T-helper 17 cell (primary cell): ENCODE data around the gene ANKRD33B. TPM values are rescaled to one million over a fixed set of nuclear protein-coding genes. Genes with fewer than 3 reads are reported as not detected.
"Not testable (repeated sequence)": the region's sequence is repeated elsewhere in the genome, so short reads cannot be mapped to it uniquely, and the experiment has no call there.

Experiments used
- ATAC-seq: fragments of 150-1000 bp; cut with Tn5 transposase; 2 replicates; pipeline ENCODE4 v1.10.0; 2021; ENCODE audit warnings: mild to moderate bottlenecking, moderate library complexity
- DNase-seq, 3 donors: peaks; one replicate each; pipeline versions ENCODE4 v3.0.0 to v3.0.0-alpha.2; 2020 to 2021
- H3K9me3 ChIP-seq: one replicate; pipeline ENCODE4 v1.7.0; 2013; ENCODE audit warnings: low read length, mild to moderate bottlenecking; ENCODE audit not compliant: control insufficient read depth, poor library complexity, severe bottlenecking
- H3K27ac Mint-ChIP-seq: one replicate; pipeline ENCODE4 v1.8.0; 2022; ENCODE audit warnings: mild to moderate bottlenecking, moderate library complexity, mixed read lengths
- H3K27me3 Mint-ChIP-seq: one replicate; pipeline ENCODE4 v1.8.0; 2022; ENCODE audit warnings: mixed read lengths
- H3K36me3 Mint-ChIP-seq: one replicate; pipeline ENCODE4 v1.8.0; 2022; ENCODE audit warnings: low read depth, mixed read lengths
- H3K4me1 Mint-ChIP-seq: one replicate; pipeline ENCODE4 v1.8.0; 2022; ENCODE audit warnings: mild to moderate bottlenecking, mixed read lengths
- H3K4me3 Mint-ChIP-seq: one replicate; pipeline ENCODE4 v1.8.0; 2022; ENCODE audit warnings: mild to moderate bottlenecking, moderate library complexity, mixed read lengths
- total RNA-seq, 4 donors: library from RNA in 2 of 4; stranded (reverse) in 2 of 4; gene quantifications; one replicate each; pipeline ENCODE4 v1.2.3 and lab custom pipeline; 2022 to 2026

Gene ANKRD33B
- total RNA-seq, 2 donors from 2014 or later, result 5.3 to 13.9 TPM

DNA sequence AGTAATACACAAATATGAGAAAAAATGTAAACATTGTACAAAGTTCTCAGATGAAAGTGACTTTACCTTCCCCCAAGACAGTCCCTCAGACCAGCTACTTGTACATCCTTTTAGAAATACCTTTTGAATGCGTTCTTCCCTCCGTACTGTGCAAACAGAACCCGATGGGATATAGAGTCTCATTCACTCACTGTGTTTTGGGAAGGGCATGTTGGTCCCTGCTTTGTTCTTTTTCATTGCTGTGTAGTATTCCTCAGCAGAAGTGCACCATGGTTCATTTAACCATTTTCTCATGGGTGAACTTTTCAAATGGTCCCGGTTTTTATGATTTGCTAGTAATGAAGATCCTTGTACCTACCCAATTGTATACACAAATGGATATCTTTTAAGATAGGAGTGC is 94.4 kb downstream of the ANKRD33B start:
- Mint-ChIP-seq H3K4me1 (peaks cover 3% of the 10 kb centered on the region), H3K4me3 (no peak overlapping the region), H3K27me3 (no peaks in the 10 kb centered on the region), H3K27ac (no peak overlapping the region), H3K36me3 (peaks cover 5% of the 10 kb centered on the region)
- H3K9me3 ChIP-seq, result no peaks in the 10 kb centered on the region
- ATAC-seq (no peak), DNase-seq (no peak)

DNA sequence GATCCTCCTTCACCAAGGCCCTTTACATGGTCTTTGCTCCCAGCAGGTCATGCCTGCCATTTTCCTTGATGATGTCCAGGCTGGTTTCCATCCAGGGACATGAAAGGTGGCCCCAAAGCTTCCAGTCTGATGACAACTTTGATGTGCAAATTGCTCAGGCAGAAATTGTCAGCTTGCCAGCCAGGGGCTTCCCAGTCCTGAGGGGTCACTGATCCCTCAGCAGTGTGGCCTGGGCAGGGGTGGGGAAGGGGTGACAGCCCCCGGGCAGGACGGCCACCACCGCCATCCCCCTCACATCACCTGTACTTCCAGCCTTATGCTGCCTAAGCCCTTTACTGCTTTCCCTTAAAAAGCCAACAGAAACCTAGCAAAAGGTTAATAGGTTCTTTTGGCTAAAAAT is 96.3 kb downstream of the ANKRD33B start:
- Mint-ChIP-seq H3K27ac (no peak overlapping the region), H3K4me1 (no peaks in the 10 kb centered on the region), H3K27me3 (peaks cover 7% of the 10 kb centered on the region), H3K4me3 (no peak overlapping the region), H3K36me3 (no peaks in the 10 kb centered on the region)
- H3K9me3 ChIP-seq, result no peaks in the 10 kb centered on the region
- ATAC-seq, result no peak
- no peak for DNase-seq

DNA sequence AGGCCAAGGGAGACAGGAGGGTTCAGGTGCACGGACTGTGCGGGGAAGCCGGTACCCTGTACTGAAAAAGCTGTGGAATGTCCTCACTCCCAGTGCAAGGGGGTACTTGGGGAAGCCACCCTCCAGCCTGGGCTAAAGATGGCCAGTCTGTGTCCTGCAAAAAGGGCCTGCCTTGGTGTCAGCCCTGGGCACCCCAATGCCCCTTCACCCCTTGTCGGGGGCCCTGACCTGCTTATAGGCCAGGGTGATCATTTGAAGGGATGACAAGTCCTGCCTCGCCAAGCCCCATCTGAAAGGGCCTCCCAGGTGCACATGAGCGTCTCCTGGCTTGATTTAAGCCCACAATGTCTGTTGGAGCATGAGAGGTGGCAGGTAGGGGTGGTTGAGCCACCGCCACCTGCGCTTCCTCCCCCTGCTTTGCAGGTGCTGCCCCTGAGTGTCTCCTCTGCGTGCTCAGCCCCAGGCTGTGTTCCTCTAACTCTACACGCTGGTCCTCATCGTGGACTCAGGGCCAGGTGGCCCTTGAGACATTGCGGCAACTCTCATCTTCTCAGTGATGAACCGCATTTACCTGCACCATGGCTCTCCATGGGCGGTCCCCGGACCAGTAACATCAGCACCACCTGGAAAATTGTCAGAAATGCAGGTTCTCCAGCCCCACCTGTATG is 97.0 kb downstream of the ANKRD33B start:
- H3K9me3 ChIP-seq, result no peaks in the 10 kb centered on the region
- Mint-ChIP-seq H3K4me1 (no peaks in the 10 kb centered on the region), H3K27me3 (peaks cover 7% of the 10 kb centered on the region), H3K27ac (no peak overlapping the region), H3K36me3 (no peaks in the 10 kb centered on the region), H3K4me3 (no peak overlapping the region)
- ATAC-seq (no peak), DNase-seq (no peak)

DNA sequence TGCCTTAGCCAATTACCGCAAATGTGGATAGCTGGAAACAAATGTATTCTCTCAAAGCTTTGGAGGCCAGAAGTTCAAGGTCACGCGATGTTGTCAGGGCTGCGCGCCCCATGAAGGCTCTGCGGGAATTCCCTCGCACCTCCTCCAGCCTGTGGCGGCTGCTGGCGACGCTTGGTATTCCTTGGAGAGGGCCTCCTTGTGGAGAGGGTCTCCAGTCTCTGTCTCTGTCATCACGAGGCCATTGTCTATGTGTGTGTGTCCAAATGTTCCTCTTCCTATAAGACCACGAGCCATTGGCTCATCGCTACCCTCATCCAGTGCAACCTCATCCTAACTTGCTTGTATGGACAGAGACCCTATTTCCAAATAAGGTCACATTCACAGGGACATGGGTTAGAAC is 97.5 kb downstream of the ANKRD33B start:
- peaks cover 7% of the 10 kb centered on the region for H3K27me3 Mint-ChIP-seq
- H3K9me3 ChIP-seq, result no peaks in the 10 kb centered on the region
- no peaks in the 10 kb centered on the region for H3K36me3 Mint-ChIP-seq
- no peak overlapping the region for H3K27ac Mint-ChIP-seq
- DNase-seq, result no peak
- H3K4me1 Mint-ChIP-seq, result no peaks in the 10 kb centered on the region
- ATAC-seq, result no peak
- no peak overlapping the region for H3K4me3 Mint-ChIP-seq

DNA sequence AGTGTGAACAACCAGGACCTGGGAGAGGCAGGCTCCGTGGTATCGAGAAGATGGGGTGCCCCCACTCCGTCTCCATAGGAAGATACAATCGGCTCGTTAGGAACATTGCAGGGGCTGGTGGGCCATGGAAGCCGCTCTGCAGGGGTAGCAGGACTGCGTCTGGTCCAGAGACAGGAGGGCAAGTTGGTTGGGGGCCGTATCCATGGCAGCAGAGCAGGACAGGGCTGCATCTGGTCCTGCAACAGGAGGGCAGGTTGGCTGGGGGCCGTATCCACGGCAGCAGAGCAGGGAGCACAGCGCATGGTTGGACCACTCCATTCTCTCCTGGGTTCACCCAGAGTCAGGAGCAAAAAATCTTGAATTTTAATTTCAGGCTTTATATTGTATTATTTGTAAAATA is 98.2 kb downstream of the ANKRD33B start:
- ATAC-seq, result no peak
- peaks cover 7% of the 10 kb centered on the region for H3K27me3 Mint-ChIP-seq
- no peaks in the 10 kb centered on the region for H3K4me1 Mint-ChIP-seq
- DNase-seq, result no peak
- no peak overlapping the region for H3K4me3 Mint-ChIP-seq
- H3K9me3 ChIP-seq, result no peaks in the 10 kb centered on the region
- no peak overlapping the region for H3K27ac Mint-ChIP-seq
- no peaks in the 10 kb centered on the region for H3K36me3 Mint-ChIP-seq

DNA sequence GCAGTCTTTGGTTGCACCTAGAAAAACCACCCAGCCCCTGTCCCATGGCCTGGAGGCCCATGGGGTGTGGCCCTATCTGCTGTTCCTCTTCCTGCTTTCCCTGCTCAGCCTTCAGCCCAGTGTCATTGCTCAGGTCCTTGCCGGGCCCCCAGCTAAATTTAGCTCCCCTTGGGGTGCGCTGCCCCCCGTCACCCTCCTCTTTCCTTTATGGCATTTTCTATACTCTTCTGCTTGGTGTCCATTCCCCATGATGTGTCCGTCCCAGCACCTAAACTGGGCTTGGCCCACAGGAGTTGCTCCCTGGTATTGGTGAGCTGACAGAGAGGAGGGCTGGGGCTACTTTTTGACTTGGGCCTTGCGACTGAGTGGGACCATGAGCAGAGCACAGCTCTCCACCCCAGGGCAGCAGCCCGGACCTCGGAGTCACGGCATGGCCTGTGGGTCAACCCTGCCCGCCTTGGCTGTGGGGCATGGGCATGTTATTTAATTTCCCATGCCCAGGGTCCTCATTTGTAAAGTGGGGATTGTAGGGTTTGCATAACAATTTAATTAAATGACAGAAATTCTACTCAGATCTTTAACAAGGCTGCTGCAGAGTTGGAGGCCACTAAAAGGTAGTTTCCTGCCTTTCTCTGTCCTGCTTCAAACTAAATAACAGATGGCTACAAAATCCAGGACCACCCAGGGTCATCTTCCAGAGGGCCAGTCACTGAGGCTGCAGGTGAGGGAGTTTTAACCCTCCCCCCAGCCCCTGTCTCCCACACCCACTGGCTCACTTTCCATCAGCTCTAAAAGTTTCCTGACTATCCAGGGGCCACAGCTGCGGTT is 99.0 kb downstream of the ANKRD33B start:
- H3K9me3 ChIP-seq, result no peaks in the 10 kb centered on the region
- H3K27ac Mint-ChIP-seq, result no peak overlapping the region
- H3K4me1 Mint-ChIP-seq, result no peaks in the 10 kb centered on the region
- no peak for DNase-seq
- H3K4me3 Mint-ChIP-seq, result no peak overlapping the region
- no peaks in the 10 kb centered on the region for H3K36me3 Mint-ChIP-seq
- ATAC-seq, result no peak
- peaks cover 7% of the 10 kb centered on the region for H3K27me3 Mint-ChIP-seq

DNA sequence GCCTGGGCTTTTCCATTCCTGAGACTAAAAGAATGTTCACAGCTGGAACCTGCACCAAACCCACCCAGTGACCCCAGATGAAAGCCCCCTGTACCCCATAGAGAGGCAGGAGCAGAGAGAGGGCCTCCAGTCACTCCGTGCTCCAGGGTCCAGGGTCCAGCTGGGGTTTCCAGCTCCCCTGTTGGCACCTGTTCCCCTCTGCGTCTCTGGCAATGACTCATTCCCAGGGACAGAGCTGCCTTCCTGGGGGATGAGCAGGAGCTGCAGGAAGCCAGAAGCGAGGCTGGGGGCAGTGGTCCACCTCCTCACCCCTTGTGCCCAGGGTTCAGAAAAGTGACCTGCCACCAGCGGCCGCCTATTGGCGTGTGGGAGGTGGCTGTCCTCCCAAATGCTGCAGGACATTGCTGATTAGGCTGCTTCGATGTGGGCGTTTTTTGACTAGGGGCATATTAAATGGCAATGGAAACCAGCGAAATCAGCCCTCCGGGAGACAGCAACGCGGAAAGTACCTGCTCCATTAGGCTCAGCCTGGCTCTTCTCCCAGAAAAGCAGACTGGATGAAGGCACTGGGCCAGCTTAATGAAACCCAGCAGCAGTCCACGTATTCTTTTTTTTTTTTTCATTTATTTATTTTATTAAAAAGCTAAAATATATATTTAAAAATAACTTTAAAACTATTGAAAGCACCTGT is 99.8 kb downstream of the ANKRD33B start:
- no peaks in the 10 kb centered on the region for H3K4me1 Mint-ChIP-seq
- ATAC-seq (no peak), DNase-seq (no peak)
- no peaks in the 10 kb centered on the region for H3K9me3 ChIP-seq
- H3K27me3 Mint-ChIP-seq, result peaks cover 7% of the 10 kb centered on the region
- no peak overlapping the region for H3K4me3 Mint-ChIP-seq
- no peaks in the 10 kb centered on the region for H3K36me3 Mint-ChIP-seq
- H3K27ac Mint-ChIP-seq, result no peak overlapping the region

DNA sequence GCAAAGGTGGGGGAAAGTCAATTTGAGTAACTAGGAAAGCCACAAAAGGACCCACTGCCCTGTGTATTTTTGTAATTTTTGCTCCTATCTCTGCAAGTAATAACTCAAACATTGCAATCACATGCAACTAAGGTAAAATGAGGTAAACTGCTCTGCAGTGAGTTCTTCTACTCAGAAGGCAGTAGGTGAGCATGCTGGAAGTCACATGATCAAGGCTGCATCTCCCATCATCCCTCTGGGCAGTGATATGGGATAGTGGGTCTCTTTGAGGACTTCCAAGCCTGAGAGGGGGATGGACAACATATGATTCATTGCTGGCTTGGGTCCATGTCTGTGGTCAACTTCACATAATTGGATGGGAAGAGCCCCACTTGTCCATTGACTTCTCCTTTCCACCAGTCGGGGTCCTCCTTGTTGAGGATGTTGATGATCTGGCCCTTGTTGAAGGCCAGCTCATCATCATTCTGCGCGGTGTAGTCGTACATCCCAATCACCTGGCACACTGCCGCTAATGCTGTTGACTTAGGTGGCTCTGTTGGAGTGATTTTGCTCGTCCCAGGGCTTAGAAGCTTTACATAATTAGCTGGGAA is 100.4 kb downstream of the ANKRD33B start:
- ATAC-seq, DNase-seq, H3K9me3 ChIP-seq, H3K4me3 Mint-ChIP-seq, H3K4me1 Mint-ChIP-seq, H3K27me3 Mint-ChIP-seq, H3K27ac Mint-ChIP-seq, H3K36me3 Mint-ChIP-seq: not testable (repeated sequence)

DNA sequence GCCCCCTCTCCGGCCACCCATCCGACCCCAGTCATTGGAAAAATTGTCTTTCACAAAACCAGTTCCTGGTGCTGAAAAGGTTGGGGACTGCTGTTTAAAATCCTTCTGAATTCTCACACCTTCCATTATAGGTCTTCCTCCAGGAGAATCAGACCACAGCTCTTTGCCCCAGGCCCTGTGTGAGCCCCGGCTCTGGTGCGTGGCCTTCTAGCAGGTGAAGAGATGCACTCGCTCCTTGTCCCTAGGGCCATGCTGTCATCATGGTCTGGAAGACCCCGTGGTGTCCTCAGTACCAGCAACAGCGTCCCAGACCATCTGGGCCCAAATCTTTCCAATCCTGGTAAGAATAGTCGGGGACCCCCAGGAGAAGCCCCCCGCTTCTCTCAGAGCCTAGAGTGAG is 101.9 kb downstream of the ANKRD33B start:
- H3K9me3 ChIP-seq, result no peaks in the 10 kb centered on the region
- peaks cover 7% of the 10 kb centered on the region for H3K27me3 Mint-ChIP-seq
- no peaks in the 10 kb centered on the region for H3K4me1 Mint-ChIP-seq
- H3K4me3 Mint-ChIP-seq, result no peak overlapping the region
- ATAC-seq, result no peak
- H3K36me3 Mint-ChIP-seq, result no peaks in the 10 kb centered on the region
- H3K27ac Mint-ChIP-seq, result no peak overlapping the region
- DNase-seq, result no peak

DNA sequence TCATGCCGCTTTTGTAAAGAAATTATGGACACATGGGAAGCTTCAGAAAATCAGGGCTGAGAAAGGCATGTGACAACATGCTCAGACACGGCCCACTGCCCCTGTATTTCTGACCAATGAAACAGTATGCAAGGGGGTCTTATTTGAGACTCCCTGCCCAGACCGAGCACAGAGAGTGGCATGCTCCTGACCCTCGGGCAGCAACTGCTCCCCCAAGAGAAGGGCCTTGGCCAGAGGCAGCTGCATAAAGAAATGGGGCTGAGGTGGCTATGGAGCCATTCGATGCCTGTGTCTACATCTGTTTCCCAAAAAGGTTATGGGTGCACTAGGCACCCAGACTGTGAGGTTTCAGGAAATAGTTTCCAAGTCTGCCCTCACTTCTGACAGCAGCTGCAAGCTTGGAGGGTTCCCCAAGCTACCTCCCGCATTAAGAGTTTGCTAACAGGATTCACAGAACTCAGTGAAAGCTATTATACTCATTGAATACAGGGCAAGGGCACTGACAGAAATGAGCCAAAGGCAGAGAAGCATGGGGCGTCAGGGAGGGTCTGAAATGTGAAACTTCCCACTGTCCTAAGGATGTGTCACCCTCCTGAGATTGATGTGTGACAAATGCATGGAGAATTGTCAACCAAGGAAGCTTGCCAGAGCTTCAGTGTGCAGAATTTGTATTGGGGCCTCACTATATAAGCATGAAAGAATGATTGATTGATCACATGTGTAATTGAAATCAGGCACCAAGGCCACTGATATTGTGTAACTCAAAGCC is 102.8 kb downstream of the ANKRD33B start:
- Mint-ChIP-seq H3K27ac (no peak overlapping the region), H3K4me3 (no peak overlapping the region), H3K36me3 (no peaks in the 10 kb centered on the region), H3K27me3 (peaks cover 7% of the 10 kb centered on the region), H3K4me1 (no peaks in the 10 kb centered on the region)
- DNase-seq, result no peak
- H3K9me3 ChIP-seq, result no peaks in the 10 kb centered on the region
- no peak for ATAC-seq

DNA sequence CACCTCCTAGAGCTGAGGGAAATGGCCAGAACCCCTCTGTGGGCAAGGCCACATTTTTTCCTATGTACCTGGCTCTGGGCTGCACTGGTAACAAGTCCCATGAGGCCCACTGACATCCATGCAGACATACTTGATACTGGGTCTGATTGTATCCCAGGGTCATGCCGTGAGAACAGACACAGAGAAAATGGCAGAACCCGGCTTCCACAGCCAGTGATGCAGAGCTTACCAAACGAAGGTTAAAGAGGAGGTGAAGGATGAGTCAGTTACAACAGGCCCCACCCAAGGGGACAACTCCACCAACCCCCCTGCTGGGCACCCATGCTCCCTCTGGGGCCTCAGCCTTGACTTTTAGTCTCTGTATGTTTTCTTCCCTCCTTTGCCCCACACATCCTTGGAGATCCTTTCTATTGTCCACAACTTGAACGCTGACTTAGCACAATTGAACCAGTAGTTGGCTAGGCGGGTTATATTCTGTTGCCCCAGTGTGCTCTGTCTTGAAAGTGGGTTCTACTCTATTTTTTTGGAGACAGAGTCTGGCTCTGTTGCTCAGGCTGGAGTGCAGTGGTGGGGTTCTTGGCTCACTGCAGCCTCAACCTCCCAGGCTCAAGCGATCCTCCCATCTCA is 103.7 kb downstream of the ANKRD33B start:
- ATAC-seq (no peak), DNase-seq (no peak)

DNA sequence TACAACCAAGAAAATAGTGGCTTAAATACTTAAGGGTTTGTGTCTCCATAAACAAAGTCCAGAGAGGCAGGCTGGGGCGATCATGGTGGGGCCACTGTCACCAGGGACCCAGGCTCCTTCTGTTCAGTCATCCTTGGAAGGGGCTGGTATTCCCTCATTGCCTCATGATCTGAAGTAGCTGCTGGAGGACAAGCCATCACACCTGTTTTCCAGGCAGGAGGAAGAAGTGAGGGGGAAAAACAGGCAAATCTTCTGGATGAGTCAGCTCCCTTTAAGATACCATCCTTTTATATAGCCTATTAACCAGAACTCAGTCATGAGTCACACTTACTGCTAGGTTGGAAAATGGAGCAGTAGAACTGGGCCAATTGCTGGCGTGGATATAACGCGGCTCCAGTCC is 104.8 kb downstream of the ANKRD33B start:
- H3K9me3 ChIP-seq, result no peaks in the 10 kb centered on the region
- ATAC-seq (no peak), DNase-seq (no peak)
- H3K27me3 Mint-ChIP-seq, result peaks cover 7% of the 10 kb centered on the region
- H3K36me3 Mint-ChIP-seq, result no peaks in the 10 kb centered on the region
- H3K27ac Mint-ChIP-seq, result no peak overlapping the region
- no peaks in the 10 kb centered on the region for H3K4me1 Mint-ChIP-seq
- no peak overlapping the region for H3K4me3 Mint-ChIP-seq

More for the DNA sequence above, 103.7 kb downstream of the ANKRD33B start:
- Mint-ChIP-seq H3K4me1 (no peaks in the 10 kb centered on the region), H3K27ac (no peak overlapping the region), H3K36me3 (no peaks in the 10 kb centered on the region), H3K27me3 (peaks cover 7% of the 10 kb centered on the region), H3K4me3 (no peak overlapping the region)
- no peaks in the 10 kb centered on the region for H3K9me3 ChIP-seq
